Occipital lobe (tissue), 2 donors: ENCODE measurements around the gene PSRC1. TPM values are rescaled to one million over a fixed set of nuclear protein-coding genes. Genes with fewer than 3 reads are reported as not detected.

Source experiments
- DNase-seq: peaks from one replicate; lab custom pipeline; 2025; lab: John Stamatoyannopoulos, UW
- total RNA-seq: library from RNA; depleted of rRNA; stranded (reverse); fragments of >200 nt; gene quantifications from one replicate; pipeline ENCODE4 v1.2.3, GENCODE V29; 2014

The PSRC1 gene
- total RNA-seq, 1 donor from 2014 or later = 11.4 TPM

DNA sequence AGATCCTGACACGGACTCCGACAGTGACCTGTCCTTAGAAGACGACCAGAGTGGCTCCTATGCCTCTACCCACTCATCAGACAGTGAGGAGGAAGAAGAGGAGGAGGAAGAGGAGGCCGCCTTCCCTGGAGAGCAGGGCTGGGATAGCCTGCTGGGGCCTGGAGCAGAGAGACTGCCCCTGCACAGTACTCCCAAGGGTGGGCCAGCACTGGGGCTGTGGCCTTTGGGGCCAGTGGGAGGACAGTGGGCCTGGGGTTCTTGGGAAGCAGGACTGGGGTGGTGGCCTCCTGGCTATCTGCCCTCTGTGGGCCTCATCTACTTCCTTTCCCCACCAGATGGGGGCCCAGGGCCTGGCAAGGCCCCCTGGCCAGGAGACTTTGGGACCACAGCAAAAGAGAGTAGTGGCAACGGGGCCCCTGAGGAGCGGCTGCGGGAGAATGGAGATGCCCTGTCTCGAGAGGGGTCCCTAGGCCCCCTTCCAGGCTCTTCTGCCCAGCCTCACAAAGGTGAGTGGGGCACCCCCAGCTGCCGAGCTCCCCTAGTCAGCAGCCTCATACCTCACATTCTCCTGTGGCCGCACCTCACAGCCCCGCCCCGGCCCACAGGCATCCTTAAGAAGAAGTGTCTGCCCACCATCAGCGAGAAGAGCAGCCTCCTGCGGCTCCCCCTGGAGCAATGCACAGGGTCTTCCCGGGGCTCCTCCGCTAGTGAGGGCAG lies 10.0 kb downstream of the PSRC1 start:
- no peak for DNase-seq

DNA sequence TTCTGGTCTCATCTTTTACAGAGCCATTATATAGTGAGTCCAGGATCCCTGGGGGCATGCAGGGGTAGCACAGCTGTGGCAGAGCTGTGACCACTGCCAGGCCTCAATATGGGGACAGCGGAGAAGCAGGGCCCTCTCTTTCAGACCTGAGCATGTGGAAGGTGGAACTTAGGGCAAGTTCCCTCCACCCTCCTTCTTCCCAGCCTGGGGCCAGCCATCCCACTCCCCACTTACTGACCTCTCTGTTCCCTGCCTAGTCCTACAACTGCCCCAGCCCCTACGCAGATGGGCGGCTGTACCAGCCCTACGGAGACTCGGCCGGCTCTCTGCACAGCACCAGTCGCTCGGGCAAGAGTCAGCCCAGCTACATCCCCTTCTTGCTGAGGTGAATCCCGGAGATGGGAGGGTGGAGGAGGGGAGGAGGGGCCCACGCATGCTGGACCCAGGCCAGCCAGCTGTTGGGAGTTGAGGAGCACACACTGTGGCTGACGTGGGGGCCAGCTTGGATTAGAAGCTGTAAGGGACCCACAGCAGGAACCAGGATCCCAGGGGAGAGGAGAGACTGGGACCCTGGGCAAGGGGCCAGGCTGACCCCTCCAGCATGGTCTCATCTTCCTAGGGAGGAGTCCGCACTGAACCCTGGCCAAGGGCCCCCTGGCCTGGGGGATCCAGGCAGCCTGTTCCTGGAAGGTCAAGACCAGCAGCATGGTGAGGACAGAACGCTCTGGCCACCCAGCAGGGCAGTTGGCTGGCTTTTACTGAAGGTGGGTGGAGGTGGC lies 10.7 kb downstream of the PSRC1 start:
- no peak for DNase-seq

DNA sequence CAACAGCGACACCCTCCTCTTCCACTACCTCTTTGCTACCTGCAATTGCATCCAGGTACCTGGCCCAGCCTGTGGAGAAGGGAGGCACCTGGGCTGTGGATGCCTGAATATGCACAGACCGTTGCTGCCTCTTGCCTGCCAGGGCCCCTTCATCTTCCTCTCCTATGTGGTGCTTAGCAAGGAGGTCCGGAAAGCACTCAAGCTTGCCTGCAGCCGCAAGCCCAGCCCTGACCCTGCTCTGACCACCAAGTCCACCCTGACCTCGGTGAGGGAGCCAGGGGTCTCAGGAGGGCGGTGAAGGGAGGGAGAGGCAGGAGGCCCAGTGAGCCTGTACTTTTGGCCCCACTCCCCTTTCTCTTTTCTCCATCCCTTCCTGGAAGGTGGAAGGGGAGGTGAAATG lies 11.5 kb downstream of the PSRC1 start:
- no peak for DNase-seq

DNA sequence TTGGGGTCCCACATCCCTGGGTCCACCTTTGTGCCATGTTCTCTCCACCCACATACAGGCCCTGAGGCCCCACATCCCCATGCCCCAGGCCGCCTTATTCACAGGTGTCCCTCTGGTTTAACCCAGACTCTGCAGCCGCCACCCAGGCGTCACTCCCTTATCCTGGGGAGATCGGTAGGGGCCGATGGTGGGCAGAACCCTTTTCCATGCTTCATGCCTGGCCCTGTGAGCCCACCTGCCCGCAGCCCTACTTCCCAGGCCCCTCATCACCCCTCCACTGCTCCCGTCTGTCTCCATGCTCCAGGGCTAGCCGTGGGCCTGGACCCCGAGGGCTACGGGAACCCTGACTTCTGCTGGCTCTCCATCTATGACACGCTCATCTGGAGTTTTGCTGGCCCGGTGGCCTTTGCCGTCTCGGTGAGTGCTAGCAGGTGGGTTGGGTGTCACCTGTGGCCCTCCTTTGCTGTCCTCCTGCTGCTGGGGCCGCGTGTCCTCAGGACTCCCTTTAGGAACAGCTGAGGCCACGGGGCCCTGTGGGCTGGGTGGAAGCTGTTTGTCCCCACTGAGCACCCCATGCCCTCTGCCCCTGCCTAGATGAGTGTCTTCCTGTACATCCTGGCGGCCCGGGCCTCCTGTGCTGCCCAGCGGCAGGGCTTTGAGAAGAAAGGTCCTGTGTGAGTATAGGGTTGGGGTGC lies 12.2 kb downstream of the PSRC1 start:
- DNase-seq = no peak

DNA sequence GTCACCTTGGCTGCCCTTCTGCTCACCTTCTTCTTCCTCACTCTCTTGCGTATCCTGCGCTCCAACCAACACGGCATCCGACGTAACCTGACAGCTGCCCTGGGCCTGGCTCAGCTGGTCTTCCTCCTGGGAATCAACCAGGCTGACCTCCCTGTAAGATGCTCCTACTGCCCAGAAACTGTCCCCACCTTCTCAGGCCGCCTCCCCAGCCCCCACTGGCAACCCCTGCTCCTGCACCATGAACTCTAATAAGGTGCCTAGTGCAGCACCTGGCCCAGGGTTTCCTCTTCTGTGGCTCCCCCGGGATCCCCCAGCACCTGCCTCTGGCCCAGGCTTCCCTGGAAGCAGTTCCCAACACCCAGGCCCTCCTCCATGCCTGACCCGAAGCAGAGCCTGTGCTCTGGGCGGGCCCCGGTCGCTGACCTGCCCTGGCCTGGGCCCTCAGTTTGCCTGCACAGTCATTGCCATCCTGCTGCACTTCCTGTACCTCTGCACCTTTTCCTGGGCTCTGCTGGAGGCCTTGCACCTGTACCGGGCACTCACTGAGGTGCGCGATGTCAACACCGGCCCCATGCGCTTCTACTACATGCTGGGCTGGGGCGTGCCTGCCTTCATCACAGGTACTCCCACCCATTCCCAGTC lies 12.8 kb downstream of the PSRC1 start:
- DNase-seq = no peak

DNA sequence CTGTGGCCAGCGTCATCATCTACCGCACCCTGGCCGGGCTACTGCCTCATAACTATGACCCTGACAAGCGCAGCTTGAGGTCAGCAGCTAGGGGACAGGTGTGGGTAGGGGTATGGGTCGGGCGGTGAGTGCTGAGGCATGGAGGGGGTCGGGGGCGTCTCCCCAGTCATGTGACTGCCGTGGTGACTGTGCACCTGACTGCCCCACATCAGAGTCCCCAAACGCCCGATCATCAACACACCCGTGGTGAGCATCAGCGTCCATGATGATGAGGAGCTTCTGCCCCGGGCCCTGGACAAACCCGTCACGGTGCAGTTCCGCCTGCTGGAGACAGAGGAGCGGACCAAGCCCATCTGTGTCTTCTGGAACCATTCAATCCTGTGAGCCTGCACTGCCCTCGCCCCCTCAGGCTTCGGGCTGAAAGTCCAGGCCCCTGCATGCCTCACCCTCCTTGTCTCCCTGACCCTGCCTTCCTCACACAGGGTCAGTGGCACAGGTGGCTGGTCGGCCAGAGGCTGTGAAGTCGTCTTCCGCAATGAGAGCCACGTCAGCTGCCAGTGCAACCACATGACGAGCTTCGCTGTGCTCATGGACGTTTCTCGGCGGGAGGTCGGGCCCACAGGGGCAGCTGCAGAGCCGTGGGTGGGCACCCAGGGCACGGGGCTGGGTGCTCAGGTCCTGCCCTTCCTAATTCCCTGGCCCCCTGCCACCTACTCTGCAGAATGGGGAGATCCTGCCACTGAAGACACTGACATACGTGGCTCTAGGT lies 13.5 kb downstream of the PSRC1 start:
- DNase-seq = no peak

DNA sequence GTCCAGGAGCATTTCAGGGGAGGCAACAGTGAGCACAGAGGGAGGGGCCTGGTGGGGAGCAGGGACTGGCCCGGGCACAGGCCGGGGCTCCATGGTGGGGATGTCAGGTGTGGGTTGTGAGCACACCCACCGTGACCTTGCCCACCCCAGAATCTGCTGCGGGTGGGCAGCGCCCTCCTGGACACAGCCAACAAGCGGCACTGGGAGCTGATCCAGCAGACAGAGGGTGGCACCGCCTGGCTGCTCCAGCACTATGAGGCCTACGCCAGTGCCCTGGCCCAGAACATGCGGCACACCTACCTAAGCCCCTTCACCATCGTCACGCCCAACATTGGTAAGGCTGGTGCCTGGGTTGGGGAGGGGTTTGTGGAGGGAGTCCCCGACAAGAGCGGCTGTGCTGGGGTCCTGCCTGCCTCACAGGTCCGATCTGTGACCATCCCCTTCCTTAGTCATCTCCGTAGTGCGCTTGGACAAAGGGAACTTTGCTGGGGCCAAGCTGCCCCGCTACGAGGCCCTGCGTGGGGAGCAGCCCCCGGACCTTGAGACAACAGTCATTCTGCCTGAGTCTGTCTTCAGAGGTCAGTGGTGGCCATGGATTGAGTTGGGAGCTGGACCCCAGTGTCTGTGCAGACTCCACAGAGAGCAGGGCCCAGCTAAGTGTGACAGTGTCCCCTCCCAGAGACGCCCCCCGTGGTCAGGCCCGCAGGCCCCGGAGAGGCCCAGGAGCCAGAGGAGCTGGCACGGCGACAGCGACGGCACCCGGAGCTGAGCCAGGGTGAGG lies 14.3 kb downstream of the PSRC1 start:
- DNase-seq = no peak

DNA sequence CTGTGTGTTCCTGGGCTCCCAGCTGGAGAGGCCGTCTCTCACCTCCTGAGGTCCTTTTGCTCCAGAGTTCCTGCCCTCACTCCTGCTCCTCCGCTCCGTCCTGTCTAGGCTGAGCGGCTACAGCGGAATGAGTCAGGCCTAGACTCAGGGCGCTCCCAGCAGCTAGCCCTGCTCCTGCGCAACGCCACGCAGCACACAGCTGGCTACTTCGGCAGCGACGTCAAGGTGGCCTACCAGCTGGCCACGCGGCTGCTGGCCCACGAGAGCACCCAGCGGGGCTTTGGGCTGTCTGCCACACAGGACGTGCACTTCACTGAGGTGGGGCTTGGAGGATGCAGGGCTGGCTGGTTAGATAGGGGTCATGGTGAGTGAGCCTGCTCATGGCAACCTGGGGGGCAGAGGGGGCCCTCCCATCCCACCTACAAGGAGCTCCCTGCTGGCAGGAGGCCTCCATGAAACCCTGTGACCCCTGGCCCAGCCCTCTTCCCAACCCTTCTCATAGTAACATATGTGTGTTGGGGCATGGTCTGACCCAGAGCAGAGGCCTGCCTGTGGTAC lies 15.1 kb downstream of the PSRC1 start:
- DNase-seq = no peak

DNA sequence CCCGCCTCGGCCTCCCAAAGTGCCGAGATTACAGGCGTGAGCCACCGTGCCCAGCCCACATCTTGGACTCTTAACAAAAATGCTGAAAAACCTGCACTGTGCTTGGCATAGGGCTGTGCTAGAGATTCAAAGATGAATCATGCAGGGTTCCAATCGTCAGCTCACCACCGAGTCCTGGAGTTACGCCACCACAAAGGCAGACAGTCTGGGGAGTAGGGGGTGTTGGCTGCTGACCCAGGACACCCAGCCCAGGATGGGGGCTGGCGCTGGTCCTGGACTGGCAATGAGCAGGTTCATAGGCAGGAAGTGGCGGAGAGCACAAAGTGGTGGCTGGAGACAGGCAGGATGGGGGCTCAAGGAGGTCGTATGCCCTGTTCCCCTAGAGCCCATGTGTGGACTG lies 16.0 kb downstream of the PSRC1 start:
- no peak for DNase-seq

DNA sequence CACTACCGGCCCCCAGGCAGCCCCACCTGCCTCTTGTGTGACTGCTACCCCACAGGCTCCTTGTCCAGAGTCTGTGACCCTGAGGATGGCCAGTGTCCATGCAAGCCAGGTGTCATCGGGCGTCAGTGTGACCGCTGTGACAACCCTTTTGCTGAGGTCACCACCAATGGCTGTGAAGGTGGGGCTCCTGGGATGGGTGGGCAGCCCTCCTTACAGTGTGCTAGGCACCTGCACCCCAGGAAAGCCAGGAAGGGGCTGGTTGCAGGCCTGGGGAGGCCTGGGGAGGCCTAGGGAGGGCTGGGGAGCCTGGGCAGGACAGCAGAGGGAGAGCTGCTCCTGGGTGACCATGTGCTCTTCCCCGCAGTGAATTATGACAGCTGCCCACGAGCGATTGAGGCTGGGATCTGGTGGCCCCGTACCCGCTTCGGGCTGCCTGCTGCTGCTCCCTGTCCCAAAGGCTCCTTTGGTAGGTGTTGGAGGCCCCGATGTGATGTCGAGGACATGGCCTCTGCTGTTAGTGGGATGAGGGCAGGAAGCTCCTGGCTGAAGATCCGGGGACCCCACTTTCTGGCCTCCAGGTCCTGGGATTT lies 17.1 kb downstream of the PSRC1 start:
- no peak for DNase-seq

DNA sequence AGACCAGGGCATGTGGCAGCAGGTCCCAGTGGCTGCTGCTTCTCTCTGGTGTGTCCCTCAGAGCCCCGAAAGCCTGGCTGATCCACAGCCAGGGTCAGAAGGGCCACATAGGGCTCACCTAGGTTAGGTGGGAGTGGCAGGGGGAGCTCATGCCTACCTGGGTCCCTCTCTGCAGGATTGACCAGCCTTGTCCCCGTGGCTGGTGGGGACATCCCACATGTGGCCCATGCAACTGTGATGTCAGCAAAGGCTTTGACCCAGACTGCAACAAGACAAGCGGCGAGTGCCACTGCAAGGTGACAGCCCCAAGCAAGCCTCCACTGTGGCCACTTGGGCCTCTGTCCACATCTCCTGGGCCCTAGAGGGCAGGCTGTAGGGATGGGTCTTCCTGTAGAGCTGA lies 17.9 kb downstream of the PSRC1 start:
- no peak for DNase-seq

DNA sequence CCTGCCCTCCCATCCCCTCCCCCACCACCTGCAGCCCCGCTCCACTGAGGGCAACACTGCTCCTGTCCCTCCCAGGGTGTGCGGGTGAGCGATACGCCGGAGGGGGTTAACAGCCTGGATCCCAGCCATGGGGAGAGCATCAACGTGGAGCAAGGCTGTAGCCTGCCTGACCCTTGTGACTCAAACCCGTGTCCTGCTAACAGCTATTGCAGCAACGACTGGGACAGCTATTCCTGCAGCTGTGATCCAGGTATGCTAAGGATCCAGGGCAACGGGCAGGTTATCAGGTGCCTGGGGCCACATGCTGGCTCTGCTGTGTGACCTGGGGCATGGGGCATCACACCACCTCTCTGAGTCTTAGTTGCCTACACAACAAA lies 18.6 kb downstream of the PSRC1 start:
- no peak for DNase-seq

DNA sequence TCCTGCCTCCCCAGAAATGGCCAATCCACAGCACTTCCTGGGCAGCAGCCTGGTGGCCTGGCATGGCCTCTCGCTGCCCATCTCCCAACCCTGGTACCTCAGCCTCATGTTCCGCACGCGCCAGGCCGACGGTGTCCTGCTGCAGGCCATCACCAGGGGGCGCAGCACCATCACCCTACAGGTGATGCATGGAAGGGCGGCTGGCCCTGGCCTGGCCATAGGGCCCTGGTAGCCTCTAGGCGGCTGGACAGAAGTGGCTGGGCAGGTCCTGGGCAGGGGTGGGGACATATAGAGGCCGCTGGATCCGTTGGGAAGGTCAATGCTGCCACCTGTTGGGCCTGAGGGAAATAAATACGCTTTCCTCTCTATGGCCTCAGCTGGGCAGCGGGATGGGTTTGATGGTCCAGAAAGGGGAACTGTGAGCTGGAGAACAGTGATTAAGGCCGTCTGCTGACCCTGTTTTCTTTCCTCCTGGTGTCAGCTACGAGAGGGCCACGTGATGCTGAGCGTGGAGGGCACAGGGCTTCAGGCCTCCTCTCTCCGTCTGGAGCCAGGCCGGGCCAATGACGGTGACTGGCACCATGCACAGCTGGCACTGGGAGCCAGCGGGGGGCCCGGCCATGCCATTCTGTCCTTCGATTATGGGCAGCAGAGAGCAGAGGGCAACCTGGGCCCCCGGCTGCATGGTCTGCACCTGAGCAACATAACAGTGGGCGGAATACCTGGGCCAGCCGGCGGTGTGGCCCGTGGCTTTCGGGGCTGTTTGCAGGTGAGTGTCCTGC lies 19.2 kb downstream of the PSRC1 start:
- peak; percentile 71 for DNase-seq

DNA sequence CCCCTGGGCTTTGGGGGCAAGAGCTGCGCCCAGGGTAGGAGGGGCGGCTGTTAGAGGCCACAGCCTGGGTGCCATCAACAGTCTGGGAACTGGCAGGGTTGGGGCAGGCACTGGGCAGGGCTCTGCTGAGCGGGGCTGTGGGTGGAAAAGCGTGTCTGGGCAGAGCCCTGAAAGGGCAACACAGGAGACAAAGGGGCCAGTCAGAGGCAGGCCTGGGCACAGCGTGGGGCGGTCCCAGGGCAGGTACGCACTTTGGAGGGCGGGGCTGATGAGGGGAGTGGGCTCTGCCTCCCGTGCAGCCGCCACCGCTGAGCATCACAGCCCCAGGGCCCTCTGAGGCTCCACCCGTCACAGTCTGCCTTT lies 19.7 kb downstream of the PSRC1 start:
- DNase-seq = no peak

DNA sequence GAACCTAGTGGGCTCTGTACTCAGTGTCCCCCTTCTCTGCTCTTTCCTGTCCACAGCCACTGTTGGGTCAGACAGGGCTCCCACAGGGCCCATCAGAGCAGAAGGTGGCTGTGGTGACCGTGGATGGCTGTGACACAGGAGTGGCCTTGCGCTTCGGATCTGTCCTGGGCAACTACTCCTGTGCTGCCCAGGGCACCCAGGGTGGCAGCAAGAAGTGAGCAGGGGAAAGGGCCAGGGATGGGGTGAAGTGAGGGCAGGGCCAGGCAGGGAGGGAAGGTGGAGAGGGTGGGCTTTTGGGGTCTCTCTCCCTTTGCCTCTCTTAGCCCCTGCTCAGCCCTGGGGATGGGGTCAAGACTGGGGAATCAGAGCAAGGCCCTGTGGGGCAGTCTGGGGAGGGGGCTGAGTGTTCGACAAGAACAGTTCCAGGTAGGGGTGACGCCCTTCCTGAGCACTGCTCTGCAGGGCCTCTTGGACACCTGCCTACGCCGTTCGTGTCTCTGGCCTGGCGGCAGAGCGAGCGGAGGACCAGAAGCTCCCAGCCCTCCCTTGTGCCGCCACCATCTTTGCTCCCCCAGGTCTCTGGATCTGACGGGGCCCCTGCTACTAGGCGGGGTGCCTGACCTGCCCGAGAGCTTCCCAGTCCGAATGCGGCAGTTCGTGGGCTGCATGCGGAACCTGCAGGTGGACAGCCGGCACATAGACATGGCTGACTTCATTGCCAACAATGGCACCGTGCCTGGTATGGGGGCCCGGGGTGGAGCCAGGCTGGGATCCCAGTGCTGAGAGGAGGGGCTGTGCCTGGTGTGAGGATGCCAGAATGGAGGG lies 20.5 kb downstream of the PSRC1 start:
- DNase-seq = no peak

DNA sequence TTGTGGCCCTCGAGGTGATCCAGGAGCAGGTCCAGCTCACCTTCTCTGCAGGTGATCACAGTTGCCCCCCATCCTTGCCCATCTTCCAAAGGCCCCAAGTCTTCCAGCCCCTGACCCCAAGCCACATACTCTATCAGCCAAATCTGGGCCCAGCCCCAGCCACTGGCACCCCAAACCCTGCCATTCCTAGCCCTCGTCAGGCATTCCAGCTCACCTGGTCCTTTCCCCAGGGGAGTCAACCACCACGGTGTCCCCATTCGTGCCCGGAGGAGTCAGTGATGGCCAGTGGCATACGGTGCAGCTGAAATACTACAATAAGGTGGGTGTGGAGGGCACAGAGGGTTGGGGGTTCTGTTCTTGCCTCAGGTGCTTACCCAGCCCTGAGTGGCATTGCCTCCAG lies 21.4 kb downstream of the PSRC1 start:
- DNase-seq = no peak

DNA sequence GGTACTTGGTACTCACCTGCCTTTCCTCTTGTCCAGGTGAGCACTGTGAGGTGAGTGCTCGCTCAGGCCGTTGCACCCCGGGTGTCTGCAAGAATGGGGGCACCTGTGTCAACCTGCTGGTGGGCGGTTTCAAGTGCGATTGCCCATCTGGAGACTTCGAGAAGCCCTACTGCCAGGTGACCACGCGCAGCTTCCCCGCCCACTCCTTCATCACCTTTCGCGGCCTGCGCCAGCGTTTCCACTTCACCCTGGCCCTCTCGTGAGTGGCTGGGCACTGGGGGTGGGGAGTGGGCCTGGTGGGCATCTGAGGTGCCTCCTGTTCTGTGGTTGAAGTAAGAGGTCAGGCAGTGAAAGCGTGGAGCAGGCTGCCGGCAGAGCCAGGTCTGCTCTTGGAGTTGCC lies 21.9 kb downstream of the PSRC1 start:
- DNase-seq = no peak
